Stimulated activated naive CD4-positive, alpha-beta T cell (primary cell): Measurements from ENCODE around the gene GALR2.

ENCODE experiments used
- DNase-seq, 6 experiments: peaks; one replicate each; lab custom pipeline; 2025; lab: John Stamatoyannopoulos, UW

GALR2 gene

GRCh38 chr17:76095943-76096342 lies 21.4 kb downstream of the GALR2 start:
- DNase-seq = no peak

- no peak for DNase-seq
These were observed 23.2 kb downstream of the GALR2 start for GRCh38 chr17:76097716-76098295.

GRCh38 chr17:76102944-76103273 lies 28.3 kb downstream of the GALR2 start:
- DNase-seq = peak in 1 of 6 experiments; percentile 26

GRCh38 chr17:76103274-76104139 lies 28.9 kb downstream of the GALR2 start, which contains the start of gene EXOC7:
EXOC7 (minus strand) TSS chr17:76103787; CDS start chr17:76103692, 95 bp downstream.
- DNase-seq = peak; percentile 87 to 94 (median 90)

GRCh38 chr17:76104140-76104895 lies 29.7 kb downstream of the GALR2 start:
- DNase-seq = no peak

GRCh38 chr17:76104896-76105231 lies 30.3 kb downstream of the GALR2 start:
- no peak for DNase-seq

GRCh38 chr17:76106703-76107102 lies 32.1 kb downstream of the GALR2 start:
- no peak for DNase-seq

- DNase-seq = no peak
These were observed 32.9 kb downstream of the GALR2 start for GRCh38 chr17:76107509-76107908.

- no peak for DNase-seq
These were observed 37.4 kb downstream of the GALR2 start for GRCh38 chr17:76111956-76112355.

- DNase-seq = no peak
These were observed 40.7 kb downstream of the GALR2 start for GRCh38 chr17:76115138-76115754.

- no peak for DNase-seq
These were observed 45.1 kb downstream of the GALR2 start for GRCh38 chr17:76119409-76120371.

GRCh38 chr17:76120658-76121008 lies 46.1 kb downstream of the GALR2 start:
- DNase-seq = no peak

GRCh38 chr17:76121932-76122430 lies 47.4 kb downstream of the GALR2 start:
- peak in 2 of 6 experiments; percentile 24 to 33 for DNase-seq

- DNase-seq = no peak
These were observed 48.0 kb downstream of the GALR2 start for GRCh38 chr17:76122431-76123190.

GRCh38 chr17:76123191-76123499 lies 48.6 kb downstream of the GALR2 start:
- no peak for DNase-seq

- DNase-seq = peak in 1 of 6 experiments; percentile 18
These were observed 49.4 kb downstream of the GALR2 start for GRCh38 chr17:76123749-76124581.

- DNase-seq = no peak
These were observed 50.2 kb downstream of the GALR2 start for GRCh38 chr17:76124582-76125390.

- DNase-seq = no peak
These were observed 50.8 kb downstream of the GALR2 start for GRCh38 chr17:76125391-76125675.

- no peak for DNase-seq
These were observed 51.3 kb downstream of the GALR2 start for GRCh38 chr17:76125922-76126321.
